ENCODE results near the gene ZFHX2.

Gene ZFHX2

DNA sequence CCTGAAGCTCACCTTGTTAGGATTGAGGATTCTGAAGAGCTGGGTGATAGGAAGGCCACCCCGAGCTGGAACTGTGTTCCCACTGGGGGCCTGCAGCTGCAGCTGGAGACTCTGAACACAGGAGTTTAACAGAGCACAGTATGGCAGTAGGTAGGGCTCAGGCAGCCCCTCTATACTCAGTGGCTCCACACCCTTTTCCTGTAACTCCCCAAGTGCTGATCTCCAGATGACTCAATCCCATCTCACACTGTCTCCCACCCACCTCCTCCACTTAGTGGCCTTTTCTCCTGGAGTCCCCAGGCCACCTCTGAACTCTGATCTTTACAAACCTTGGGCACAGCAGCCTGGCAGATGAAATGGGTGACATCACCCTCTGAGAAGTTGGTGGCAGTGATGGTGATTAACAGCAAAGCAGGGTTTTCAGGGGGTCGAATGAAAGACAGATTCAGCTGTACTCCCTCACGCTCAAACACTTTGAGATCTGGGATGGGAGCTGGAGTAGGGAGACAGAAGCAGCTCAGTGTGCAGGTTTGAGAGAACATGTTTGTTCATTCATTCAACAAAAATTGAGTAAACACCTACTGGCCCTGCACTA lies 8.5 kb upstream of the ZFHX2 start:
- no peak for DNase-seq (ENCODE audit: low read depth)

- peak; percentile 45 for DNase-seq (ENCODE audit: low read depth)
These were observed 7.7 kb upstream of the ZFHX2 start for GRCh38 chr14:23559010-23559925.

- no peak for DNase-seq (ENCODE audit: low read depth)
These were observed 6.9 kb upstream of the ZFHX2 start for GRCh38 chr14:23558346-23559009.

DNA sequence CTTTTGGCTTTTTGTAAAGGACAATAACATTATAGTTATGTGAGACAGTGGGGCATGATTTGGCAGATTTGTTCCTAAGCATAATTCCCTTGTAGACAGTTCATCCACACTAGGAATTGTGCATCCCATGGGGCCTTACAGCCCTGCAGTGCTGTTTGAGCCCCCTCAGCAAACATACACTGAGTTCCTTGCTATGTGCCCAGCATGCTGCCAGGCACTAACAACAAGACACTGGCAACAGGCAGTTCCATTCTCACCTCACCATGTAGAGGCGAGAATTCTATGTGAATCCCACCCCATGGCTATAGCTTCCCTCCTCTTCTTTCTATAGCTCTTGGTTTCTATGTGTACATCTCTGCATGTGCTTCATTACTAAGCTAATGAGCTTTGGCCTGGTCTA lies 6.4 kb upstream of the ZFHX2 start:
- no peak for DNase-seq (ENCODE audit: low read depth)

DNA sequence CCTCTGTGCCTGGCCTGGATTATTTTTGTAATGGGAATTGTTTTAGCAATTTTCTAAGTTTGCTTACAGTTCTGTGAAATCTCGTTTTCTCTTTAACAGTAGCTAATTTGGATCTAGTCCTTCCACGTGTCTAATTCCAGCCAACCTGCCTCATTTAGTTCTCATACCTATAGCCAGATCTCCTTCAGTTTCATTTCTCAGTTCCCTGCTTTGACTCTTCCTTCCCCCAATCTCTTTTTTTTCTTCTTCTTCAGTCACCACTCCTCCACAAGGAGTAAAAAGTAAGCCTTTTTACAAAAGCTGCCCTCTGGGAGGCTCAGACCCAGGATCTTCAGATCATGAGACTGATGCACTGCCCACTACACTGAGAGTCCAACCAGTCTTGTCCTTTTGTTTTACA lies 6.0 kb upstream of the ZFHX2 start:
- DNase-seq (ENCODE audit: low read depth) = no peak

DNA sequence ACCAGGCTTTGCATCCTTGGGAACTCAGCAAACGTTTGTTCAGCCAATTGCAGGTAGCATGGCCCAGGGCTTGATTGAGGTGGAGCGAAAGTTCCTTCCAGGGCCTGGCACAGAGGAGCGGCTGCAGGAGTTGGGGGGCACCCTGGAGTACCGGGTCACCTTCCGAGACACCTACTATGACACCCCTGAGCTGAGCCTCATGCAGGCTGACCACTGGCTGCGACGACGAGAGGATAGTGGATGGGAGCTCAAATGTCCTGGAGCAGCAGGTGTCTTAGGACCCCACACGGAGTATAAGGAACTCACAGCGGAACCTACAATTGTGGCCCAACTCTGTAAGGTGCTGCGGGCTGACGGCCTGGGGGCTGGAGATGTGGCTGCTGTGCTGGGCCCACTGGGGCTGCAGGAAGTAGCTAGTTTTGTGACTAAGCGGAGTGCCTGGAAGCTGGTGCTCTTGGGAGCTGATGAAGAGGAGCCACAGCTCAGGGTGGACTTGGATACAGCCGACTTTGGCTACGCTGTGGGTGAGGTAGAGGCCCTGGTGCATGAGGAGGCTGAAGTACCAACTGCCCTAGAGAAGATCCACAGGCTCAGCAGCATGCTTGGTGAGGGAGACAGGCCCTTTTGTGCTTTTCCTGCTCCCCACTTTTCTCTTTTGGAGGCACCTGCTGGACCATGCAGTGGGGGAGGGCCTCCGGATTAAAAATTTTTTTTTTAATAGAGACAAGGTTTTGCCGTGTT lies 5.3 kb upstream of the ZFHX2 start:
- no peak for DNase-seq (ENCODE audit: low read depth)

- DNase-seq (ENCODE audit: low read depth) = peak; percentile 89
These were observed 4.5 kb upstream of the ZFHX2 start, which contains the start of gene THTPA for GRCh38 chr14:23555882-23556699. THTPA (plus strand) TSS chr14:23556271; CDS start chr14:23556758, 487 bp downstream.

DNA sequence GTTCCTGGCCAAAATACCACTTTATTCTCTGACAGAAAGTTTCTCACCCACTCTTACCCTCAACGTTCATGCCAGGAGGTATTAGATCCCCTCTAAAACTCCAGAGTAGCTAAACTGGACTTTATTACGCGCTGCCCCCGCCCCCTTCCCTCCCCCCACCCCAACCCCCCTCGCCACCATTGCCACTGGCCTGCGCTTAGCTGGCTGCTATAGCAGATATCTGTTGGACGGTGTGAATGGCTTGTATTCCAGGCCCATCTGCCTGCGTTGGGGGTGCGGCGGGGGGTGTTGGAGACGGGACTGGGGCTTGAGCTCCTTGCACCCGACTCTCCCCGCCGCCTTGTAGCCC lies 3.9 kb upstream of the ZFHX2 start:
- DNase-seq (ENCODE audit: low read depth) = no peak

DNA sequence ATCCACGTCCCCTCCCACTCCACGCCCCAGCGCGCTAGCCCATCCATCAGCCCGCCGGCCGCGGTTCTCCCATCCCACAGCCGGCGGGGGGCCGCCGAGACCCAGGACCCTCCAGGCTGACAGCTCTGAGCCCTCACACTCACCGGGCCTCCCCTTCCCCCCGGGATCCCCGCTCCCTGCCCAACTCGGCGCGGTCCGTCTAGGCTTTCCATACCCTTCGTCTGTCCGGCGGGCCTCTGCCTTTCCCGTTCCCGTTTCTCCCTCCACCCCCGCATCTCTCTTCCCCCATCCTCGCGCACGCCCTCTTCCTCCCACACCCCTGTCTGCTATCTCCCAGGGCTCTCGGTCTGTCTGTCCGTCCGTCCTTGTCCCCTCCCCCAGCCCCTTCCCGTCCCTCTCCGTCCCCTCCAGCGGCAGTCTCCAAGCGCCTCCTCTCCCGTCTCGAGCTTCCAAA lies 726 bp downstream of the ZFHX2 start:
- no peak for DNase-seq (ENCODE audit: low read depth)

- DNase-seq (ENCODE audit: low read depth) = no peak
These were observed 1.3 kb downstream of the ZFHX2 start for GRCh38 chr14:23550131-23550811.

DNA sequence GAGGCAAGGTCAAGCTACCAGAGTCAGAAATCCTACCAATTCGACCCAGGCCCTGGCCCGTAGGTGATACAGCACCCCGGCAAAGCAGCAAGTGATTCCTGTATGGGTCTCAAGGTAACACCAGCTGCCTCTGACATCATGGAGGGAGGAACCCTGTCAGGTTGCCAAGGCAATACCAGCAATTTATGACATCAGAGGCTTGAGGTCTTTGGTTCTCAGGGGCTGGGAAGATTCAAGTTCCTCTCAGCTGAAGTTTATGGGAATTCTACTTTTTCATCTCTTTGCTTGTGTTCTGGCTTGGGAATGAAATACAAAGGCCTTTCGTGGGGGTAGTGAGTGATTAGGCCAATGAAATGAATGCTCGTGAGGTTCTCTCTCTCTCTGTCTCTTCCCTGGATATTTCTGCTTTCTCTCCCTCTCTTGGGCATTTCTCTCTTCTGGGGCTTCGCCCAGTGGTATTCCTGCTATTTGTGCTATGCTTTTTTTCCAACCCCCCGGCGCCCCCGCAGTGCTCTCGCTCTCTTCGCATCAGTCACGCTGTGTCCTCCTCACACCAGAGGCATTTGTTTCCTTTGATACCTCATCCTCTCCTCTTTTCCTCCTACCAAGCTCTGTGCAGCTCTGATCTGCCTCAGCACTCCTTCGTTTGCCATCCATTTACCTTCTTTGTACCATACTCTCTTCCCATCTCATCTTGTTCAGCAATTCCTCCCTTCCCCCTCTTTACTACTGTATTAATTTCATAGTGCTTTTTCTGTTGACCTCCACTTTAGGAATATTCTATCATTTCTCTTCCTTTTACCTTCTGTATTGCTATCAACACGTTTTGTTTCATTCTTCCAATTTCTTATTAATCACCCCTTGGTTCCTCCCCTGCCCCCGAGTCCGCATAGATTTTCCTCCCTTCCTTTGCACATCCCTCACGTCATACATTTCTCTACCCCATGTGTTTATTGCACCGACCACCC lies 2.9 kb downstream of the ZFHX2 start:
- DNase-seq (ENCODE audit: low read depth) = no peak

GRCh38 chr14:23547924-23548323 lies 3.6 kb downstream of the ZFHX2 start:
- no peak for DNase-seq (ENCODE audit: low read depth)

DNA sequence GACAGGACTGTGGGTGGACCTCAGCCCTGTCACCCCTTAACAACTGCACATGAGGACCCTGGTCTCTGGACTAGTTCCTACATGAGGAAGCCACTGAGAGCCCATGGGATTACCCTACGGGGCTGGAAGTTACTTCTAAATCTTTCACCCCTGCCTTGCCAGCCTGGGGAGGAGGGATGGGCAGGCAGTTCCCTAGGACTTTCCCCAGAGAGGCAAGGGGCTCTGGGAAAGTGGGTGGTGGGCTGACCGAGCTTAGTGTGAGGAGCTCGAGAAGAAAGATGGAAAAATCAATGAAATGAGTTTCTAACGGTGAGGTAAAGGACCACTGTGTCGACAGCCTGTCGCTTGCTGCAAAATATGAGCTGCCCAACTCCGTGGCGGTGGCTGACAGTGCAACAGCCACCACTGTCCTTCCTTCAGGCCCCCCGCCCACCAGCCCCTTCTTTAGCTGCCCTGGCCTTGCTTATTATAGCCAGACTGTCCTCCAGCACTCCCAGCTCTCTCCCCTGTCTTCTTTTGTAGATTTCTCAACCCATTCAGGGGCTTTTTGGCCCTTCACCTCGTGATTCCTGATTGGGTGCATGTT lies 5.0 kb downstream of the ZFHX2 start:
- DNase-seq (ENCODE audit: low read depth) = no peak

GRCh38 chr14:23545740-23546365 lies 5.7 kb downstream of the ZFHX2 start:
- DNase-seq (ENCODE audit: low read depth) = no peak

DNA sequence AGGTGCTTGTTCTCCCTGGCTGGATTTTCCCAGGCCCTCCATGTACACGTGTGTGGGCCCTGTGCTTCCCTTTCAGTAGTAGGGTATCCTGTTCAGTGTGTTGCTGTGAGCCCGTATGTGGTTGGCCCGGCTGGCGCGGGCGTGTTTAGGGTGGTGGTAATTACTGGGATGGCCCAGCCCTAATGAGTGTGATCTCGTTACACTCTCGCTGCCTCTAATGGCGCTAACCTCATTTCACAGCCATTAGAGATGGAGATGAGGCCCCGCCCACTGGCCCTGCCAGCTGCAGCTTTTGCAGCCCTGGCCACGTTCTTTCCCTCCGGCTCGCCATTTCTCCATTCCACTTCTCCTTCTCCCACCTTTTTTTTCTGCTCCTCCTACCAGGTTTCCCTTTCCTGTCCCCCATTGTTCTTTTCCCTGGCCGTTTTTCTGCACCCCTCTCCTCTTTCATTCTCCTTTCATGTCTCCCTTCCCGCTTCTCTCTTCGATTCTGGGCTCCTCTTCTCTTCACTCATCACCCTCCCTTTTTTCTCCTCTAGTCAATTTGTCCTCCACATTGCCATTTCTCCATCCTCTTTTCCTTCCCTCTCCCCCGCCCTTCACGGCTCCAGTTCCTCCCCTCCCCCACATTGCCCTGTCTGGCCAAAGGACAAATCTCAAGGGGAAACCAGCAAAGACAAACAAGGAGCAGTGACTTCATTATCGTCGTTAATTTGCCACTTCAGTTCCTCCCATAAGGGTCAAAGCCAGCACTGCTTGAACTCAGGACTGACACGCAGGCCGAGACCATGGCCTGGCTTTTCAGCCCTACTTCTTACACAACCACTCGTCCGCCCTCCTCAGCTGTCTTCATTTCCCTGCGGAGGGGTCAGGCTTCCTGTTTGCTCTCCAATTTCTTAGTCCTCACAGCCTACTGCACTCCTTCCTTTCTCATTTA lies 6.8 kb downstream of the ZFHX2 start:
- DNase-seq (ENCODE audit: low read depth) = no peak

DNA sequence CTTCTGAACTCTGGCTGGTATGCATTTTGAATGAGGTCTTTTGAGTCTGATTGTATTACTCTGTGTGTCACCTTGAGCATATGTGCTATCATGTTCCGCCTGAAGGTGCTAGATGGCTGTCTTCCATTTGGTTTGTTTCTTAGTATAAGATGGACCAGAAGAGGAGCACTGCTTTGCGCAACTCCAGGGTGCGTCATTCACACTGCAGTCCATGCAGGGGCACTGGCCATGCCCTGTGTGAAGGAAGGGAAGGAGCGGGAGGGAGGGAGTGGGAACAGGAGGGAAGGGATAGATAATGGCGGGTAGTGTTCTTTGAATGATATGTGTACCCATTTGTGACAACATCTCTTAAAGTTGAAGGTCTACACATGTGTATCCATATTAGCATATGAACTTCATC lies 8.2 kb downstream of the ZFHX2 start:
- no peak for DNase-seq (ENCODE audit: low read depth)

DNA sequence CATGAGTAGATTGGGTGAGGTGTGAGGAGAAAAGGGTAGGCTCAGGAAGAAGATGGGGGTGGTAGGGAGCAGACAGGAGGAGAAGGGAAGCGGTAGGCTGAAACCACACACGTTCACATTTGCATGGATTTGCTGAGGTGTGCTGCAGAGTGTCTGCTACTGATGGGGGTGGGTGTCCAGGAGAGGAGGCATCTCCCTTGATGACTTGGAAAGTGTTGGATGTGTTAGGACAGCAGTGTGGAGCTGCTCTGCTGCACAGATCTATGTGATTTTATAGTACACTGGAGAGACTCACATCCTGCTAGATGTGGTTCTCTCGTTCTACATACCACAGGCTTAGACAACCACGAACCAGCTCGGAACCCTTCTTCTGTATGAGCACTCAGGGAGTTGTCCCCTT lies 9.3 kb downstream of the ZFHX2 start:
- DNase-seq (ENCODE audit: low read depth) = no peak

GRCh38 chr14:23540141-23540469 lies 11.5 kb downstream of the ZFHX2 start:
- DNase-seq (ENCODE audit: low read depth) = no peak
